A673 (cell line): Measurements from ENCODE around the gene TARS3.

Experiments
- EZH2 ChIP-seq: fragments of 200-600 bp; sonication (generic); IDR thresholded peaks from 2 replicates; pipeline ENCODE4 v1.6.1; 2017; ENCODE audit warnings: borderline replicate concordance, low read depth, mild to moderate bottlenecking, mixed read lengths, antibody characterized with exemption, low read length; ENCODE audit not compliant: poor library complexity, severe bottlenecking
- TF ChIP-seq, protein P1 (sequence below): fragments of 300-800, 200-600 bp; sonication (generic); conservative IDR thresholded peaks from 2 replicates; pipeline ENCODE4 v1.5.1; 2017; ENCODE audit warnings: low read depth, mild to moderate bottlenecking, antibody characterized with exemption, low read length, moderate library complexity, mixed read lengths

GRCh38 chr15:101676921-101677329 is 47.3 kb downstream of the TARS3 start:
- TF ChIP-seq, protein P1, sequence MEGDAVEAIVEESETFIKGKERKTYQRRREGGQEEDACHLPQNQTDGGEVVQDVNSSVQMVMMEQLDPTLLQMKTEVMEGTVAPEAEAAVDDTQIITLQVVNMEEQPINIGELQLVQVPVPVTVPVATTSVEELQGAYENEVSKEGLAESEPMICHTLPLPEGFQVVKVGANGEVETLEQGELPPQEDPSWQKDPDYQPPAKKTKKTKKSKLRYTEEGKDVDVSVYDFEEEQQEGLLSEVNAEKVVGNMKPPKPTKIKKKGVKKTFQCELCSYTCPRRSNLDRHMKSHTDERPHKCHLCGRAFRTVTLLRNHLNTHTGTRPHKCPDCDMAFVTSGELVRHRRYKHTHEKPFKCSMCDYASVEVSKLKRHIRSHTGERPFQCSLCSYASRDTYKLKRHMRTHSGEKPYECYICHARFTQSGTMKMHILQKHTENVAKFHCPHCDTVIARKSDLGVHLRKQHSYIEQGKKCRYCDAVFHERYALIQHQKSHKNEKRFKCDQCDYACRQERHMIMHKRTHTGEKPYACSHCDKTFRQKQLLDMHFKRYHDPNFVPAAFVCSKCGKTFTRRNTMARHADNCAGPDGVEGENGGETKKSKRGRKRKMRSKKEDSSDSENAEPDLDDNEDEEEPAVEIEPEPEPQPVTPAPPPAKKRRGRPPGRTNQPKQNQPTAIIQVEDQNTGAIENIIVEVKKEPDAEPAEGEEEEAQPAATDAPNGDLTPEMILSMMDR = no peak
- no peak for TF ChIP-seq EZH2
